Measurements from ENCODE around the gene ANKRD13A. TPM values are rescaled to one million over a fixed set of nuclear protein-coding genes. Genes with fewer than 3 reads are reported as not detected.

Gene ANKRD13A
- total RNA-seq, 4 donors from 2014 or later: 19.0 to 29.3 (median 20.5) TPM

GRCh38 chr12:109959411-109960093 is 39.7 kb upstream of the ANKRD13A start:
- H3K27me3 ChIP-seq: no peaks in the 10 kb centered on the region
- peaks cover 10 to 13% of the 10 kb centered on the region in 2 donors for H3K4me1 ChIP-seq
- no peak for TF ChIP-seq POLR2A (IDR thresholded peaks at IDR 0.05)
- TF ChIP-seq, protein P1, sequence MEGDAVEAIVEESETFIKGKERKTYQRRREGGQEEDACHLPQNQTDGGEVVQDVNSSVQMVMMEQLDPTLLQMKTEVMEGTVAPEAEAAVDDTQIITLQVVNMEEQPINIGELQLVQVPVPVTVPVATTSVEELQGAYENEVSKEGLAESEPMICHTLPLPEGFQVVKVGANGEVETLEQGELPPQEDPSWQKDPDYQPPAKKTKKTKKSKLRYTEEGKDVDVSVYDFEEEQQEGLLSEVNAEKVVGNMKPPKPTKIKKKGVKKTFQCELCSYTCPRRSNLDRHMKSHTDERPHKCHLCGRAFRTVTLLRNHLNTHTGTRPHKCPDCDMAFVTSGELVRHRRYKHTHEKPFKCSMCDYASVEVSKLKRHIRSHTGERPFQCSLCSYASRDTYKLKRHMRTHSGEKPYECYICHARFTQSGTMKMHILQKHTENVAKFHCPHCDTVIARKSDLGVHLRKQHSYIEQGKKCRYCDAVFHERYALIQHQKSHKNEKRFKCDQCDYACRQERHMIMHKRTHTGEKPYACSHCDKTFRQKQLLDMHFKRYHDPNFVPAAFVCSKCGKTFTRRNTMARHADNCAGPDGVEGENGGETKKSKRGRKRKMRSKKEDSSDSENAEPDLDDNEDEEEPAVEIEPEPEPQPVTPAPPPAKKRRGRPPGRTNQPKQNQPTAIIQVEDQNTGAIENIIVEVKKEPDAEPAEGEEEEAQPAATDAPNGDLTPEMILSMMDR (IDR thresholded peaks at IDR 0.05 in 4 of 5, conservative IDR thresholded peaks at IDR 0.05 in 1 of 5): no peak
- intact Hi-C loops (cut with DNase I; ENCODE audit: low total_unique reads): no loop called here
- DNase-seq (no peak), ATAC-seq (no peak)
- no peak overlapping the region for H3K4me3 ChIP-seq
- peaks cover 2 to 67% of the 10 kb centered on the region in 2 donors for H3K36me3 ChIP-seq
- in situ Hi-C loops (cut with MboI; ENCODE audit: low sequenced_read_pairs in 4 of 4): no loop called here
- H3K27ac ChIP-seq: no peak overlapping the region
- H3K9me3 ChIP-seq: no peaks in the 10 kb centered on the region

DNA sequence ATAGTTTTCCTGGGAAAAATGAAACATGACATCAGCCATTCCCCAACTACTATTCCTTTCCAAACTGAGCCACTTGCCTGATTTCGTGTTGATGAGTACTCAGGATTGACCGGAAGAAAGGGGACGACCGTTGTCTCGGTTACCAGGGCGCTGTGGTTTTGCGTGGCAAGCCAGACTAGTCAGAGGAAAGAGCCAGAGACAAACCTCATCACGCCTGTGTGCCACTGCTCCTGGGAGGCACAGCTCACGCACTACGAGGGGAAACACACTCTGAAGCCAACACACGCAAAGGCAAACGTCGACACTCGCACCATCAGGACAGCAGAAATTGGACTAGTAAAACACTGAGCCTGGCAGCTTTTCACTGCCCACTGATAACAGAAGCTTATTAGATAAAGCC is 38.0 kb upstream of the ANKRD13A start:
- DNase-seq (no peak), ATAC-seq (no peak)
- H3K36me3 ChIP-seq: peaks cover 2 to 58% of the 10 kb centered on the region in 2 donors
- peaks cover 13 to 14% of the 10 kb centered on the region in 2 donors for H3K4me1 ChIP-seq
- intact Hi-C loops (cut with DNase I; ENCODE audit: low total_unique reads) (no loop called here), in situ Hi-C loops (cut with MboI; ENCODE audit: low sequenced_read_pairs in 4 of 4) (no loop called here)
- TF ChIP-seq POLR2A (IDR thresholded peaks at IDR 0.05): no peak
- TF ChIP-seq, protein P1 (IDR thresholded peaks at IDR 0.05 in 4 of 5, conservative IDR thresholded peaks at IDR 0.05 in 1 of 5): no peak
- H3K27ac ChIP-seq: no peak overlapping the region
- no peaks in the 10 kb centered on the region for H3K9me3 ChIP-seq
- H3K4me3 ChIP-seq: no peak overlapping the region
- H3K27me3 ChIP-seq: no peaks in the 10 kb centered on the region

DNA sequence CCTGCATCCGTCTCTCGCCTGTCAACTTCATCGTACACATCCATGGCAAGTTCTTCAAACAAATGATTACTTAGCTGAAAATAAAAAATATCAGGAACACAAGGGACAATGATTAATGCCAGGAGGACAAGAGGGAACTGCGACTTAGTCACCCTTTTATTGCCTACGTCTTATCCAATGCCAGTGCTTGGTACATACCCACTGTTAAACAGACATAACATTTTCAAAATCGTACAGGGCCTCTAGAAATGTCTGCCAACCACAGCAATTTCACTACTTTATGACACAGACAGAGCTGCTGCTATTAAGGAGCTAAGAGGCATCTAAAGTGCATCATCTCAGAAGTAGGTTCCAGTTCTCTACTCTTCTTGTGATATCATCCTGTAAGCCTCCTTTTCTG is 37.6 kb upstream of the ANKRD13A start:
- H3K27ac ChIP-seq: no peak overlapping the region

DNA sequence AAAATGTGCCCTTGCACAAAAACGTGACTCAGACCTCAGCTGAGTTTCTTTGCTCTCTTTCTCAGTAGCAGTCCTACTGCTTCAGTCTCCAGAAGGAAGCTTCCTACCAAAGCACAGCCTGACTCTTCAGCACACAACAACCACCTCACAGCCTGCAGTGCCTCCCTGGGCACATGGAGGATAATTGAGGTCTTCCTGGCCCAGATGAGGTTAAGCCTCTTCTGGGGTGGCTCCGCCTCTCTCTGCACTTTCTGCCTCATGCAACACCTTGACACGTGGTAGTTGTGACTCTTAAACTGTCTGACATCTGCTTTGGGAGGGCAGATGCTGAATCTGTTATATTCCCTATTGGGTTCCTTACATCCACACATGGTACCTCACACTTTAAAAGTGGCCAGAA is 36.8 kb upstream of the ANKRD13A start:
- Histone ChIP-seq H3K4me1 (peaks cover 13 to 14% of the 10 kb centered on the region in 2 donors), H3K27me3 (no peaks in the 10 kb centered on the region), H3K4me3 (no peak overlapping the region), H3K36me3 (peaks cover 2 to 53% of the 10 kb centered on the region in 2 donors), H3K9me3 (no peaks in the 10 kb centered on the region), H3K27ac (no peak overlapping the region)
- ATAC-seq (no peak), DNase-seq (no peak)
- TF ChIP-seq POLR2A (IDR thresholded peaks at IDR 0.05): no peak
- TF ChIP-seq, protein P1 (IDR thresholded peaks at IDR 0.05 in 4 of 5, conservative IDR thresholded peaks at IDR 0.05 in 1 of 5): no peak
- in situ Hi-C loops (cut with MboI; ENCODE audit: low sequenced_read_pairs in 4 of 4): no loop called here
- intact Hi-C loops (cut with DNase I; ENCODE audit: low total_unique reads): no loop called here

More for the DNA sequence above, 37.6 kb upstream of the ANKRD13A start:
- intact Hi-C loops (cut with DNase I; ENCODE audit: low total_unique reads): no loop called here
- no peak for TF ChIP-seq POLR2A (IDR thresholded peaks at IDR 0.05)
- TF ChIP-seq, protein P1 (IDR thresholded peaks at IDR 0.05 in 4 of 5, conservative IDR thresholded peaks at IDR 0.05 in 1 of 5): no peak
- Histone ChIP-seq H3K36me3 (peaks cover 2 to 58% of the 10 kb centered on the region in 2 donors), H3K27me3 (no peaks in the 10 kb centered on the region), H3K4me3 (no peak overlapping the region), H3K9me3 (no peaks in the 10 kb centered on the region), H3K4me1 (peaks cover 13 to 14% of the 10 kb centered on the region in 2 donors)
- ATAC-seq: no peak
- DNase-seq: no peak
- in situ Hi-C loops (cut with MboI; ENCODE audit: low sequenced_read_pairs in 4 of 4): no loop called here
